NT2/D1 (cell line): ENCODE data around the gene SLC6A18.

Experiments
- DNase-seq: peaks from one replicate; pipeline ENCODE4 v3.0.0-alpha.2; 2011; ENCODE audit warnings: low read depth, low spot score
- H3K27me3 ChIP-seq: 2 replicates; pipeline ENCODE4 v1.6.0; 2011; ENCODE audit warnings: mild to moderate bottlenecking; ENCODE audit not compliant: insufficient read length, insufficient read depth
- H3K36me3 ChIP-seq: 2 replicates; pipeline ENCODE4 v1.6.1; 2011; ENCODE audit warnings: mild to moderate bottlenecking, low read length, mixed read lengths; ENCODE audit not compliant: insufficient read depth, insufficient read length
- H3K4me1 ChIP-seq: 2 replicates; pipeline ENCODE4 v1.5.1; 2011; ENCODE audit not compliant: insufficient read depth, insufficient read length
- H3K4me3 ChIP-seq: 2 replicates; pipeline ENCODE4 v1.5.1; 2011; ENCODE audit warnings: low read depth; ENCODE audit not compliant: insufficient read length
- H3K9ac ChIP-seq: 2 replicates; pipeline ENCODE4 v1.6.0; 2011; ENCODE audit warnings: low read depth; ENCODE audit not compliant: insufficient read length
- H3K9me3 ChIP-seq: 2 replicates; pipeline ENCODE4 v1.5.1; 2011; ENCODE audit warnings: mild to moderate bottlenecking, low read length; ENCODE audit not compliant: insufficient read depth
- SUZ12 ChIP-seq: IDR thresholded peaks from 2 replicates; pipeline ENCODE4 v1.6.1; 2011; ENCODE audit not compliant: insufficient read length, insufficient read depth; ENCODE audit errors: extremely low read depth
- YY1 ChIP-seq: IDR thresholded peaks from 2 replicates; pipeline ENCODE4 v1.6.1; 2011; ENCODE audit not compliant: insufficient read length, insufficient read depth
- ZNF274 ChIP-seq: IDR thresholded peaks from 2 replicates; pipeline ENCODE4 v1.6.1; 2011; ENCODE audit warnings: mild to moderate bottlenecking, low read depth, low read length

The SLC6A18 gene

DNA sequence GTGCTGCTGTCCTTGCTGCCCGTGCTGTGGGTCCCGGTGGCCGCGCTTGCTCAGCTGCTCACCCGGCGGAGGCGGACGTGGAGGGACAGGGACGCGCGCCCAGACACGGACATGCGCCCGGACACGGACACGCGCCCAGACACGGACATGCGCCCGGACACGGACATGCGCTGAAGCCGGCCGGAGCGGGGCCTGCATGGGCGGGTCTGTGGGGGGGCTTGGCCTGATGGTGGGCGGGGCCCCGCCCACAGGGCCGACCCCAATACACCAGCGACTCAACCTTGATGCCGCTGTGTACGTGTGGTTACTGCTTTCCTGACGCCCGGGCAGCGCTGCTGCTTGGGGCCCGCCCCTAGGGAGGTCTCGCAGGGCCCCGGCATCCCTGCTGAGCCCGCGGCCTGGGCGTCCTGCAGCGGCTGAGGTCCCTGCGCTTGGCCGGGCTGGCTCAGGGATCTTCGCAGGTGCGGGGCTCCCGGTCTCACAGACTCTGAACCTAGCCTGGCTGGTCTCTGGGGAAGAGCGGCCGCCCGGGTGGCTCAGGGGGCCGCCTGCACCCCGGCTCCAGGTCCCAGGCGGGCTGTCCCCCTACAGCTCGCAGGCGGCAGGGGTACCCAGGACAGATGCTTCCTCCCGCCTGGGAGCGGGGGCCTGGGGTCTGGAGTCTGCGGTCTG, 20.9 kb downstream of the SLC6A18 start:
- Histone ChIP-seq H3K36me3 (no peaks in the 10 kb centered on the region), H3K9me3 (no peaks in the 10 kb centered on the region), H3K9ac (no peak overlapping the region), H3K27me3 (no peaks in the 10 kb centered on the region), H3K4me3 (no peak overlapping the region), H3K4me1 (peaks cover 4% of the 10 kb centered on the region)
- TF ChIP-seq YY1 (no peak), SUZ12 (no peak), ZNF274 (no peak)
- DNase-seq = no peak

DNA sequence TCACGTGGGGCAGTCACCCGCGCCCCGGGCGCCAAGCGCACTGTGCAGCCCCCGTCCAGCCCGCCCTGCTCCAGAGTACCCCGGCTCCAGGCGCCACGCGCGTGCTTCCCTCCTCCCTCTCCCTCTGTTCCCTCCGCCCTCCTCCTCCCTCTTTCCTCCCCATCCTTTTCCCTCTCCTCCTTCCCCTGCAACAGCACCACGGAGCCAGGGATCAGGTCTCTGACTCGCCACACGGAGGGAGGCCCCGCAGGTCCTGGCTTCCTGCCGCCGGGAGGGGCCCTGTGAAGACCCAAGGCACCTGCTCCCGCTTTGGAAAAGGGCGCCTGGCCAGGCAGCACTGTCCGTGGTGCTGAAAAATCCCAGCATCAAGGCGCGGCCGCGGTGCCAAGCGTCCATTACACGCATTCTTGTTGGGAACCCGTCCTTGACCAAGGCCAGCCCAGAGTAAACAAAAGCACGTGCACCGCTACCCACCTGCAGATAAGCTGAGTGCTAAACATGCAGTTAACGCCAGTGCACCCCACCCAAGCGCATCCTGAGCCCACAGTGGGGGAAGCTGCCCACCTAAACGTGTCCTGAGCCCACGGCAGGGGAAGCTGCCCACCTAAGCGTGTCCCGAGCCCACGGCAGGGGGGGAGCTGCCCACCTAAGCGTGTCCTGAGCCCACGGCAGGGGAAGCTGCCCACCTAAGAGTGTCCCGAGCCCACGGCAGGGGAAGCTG, 21.7 kb downstream of the SLC6A18 start:
- Histone ChIP-seq H3K9me3 (no peaks in the 10 kb centered on the region), H3K36me3 (no peaks in the 10 kb centered on the region), H3K9ac (no peak overlapping the region), H3K4me3 (no peak overlapping the region), H3K4me1 (peaks cover 4% of the 10 kb centered on the region), H3K27me3 (no peaks in the 10 kb centered on the region)
- TF ChIP-seq ZNF274 (no peak), SUZ12 (no peak), YY1 (no peak)
- peak; percentile 33 for DNase-seq

DNA sequence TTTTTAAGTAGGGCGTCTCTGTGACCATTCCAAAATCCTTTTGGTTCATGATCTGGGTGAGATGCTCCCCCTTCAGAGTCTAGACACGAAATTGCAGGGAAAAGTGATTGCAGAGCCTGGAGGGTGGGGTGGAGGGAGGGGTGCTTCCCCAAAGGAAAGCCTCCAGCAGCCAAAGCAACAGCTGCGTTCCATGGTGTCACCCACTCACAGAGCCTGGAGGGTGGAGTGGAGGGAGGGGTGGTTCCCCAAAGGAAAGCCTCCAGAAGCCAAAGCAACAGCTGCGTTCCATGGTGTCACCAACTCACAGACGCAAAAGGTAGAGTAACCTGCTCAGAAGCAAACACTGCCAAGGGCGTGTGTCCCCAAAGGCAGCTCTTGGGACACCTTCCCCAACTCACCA, 22.6 kb downstream of the SLC6A18 start:
- no peak overlapping the region for H3K4me3 ChIP-seq
- DNase-seq = no peak
- H3K9ac ChIP-seq = no peak overlapping the region
- no peaks in the 10 kb centered on the region for H3K27me3 ChIP-seq
- H3K36me3 ChIP-seq = no peaks in the 10 kb centered on the region
- H3K4me1 ChIP-seq = peaks cover 4% of the 10 kb centered on the region
- no peaks in the 10 kb centered on the region for H3K9me3 ChIP-seq
- no peak for TF ChIP-seq ZNF274
- TF ChIP-seq YY1 = no peak
- TF ChIP-seq SUZ12 = no peak

DNA sequence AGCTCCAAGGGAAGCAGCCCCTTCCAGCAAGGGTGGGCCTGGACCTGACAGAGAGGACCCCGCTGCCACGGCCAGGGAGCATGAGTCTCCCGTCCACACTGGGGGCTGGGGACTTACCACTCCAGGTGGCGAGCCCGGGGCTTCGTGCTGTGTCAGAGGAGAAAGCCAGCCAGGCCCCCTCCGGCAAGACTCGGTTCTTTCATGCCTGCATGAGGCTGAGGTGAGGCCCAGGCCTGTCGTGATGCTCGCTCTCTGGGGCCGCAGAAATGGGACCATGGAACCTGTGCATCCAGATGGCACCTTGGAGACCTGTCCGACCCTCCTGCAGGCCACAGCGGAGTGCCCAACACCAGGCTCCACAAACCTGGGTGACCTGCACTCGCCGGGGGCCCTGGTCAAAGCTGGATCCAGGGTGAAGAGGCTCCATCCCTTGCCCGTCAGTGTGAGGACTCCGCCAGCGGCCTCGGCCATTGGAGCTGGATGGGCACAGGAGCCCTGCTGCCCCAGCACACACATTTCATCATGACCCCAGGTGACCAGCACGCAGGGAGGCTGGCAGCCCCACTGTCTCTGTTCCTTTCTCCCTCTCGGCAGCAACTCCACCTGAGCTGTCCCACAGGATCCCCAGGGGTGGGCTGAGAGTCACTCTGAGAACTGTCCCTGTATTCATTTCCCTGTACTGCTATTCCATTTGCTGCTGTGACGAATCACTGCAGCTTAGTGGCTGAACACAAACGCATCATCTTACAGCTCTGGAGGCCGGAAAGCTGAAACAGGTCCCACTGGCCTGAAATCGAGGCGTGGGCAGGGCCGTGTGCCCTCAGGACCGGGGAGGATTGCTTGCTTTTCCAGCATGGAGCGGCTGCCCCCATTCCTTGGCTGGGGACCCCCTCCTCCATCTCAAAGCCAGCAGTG, 24.4 kb downstream of the SLC6A18 start:
- Histone ChIP-seq H3K9me3 (no peaks in the 10 kb centered on the region), H3K4me3 (no peak overlapping the region), H3K27me3 (no peaks in the 10 kb centered on the region), H3K9ac (no peak overlapping the region), H3K36me3 (no peaks in the 10 kb centered on the region), H3K4me1 (no peaks in the 10 kb centered on the region)
- DNase-seq = no peak
- no peak for TF ChIP-seq SUZ12
- no peak for TF ChIP-seq ZNF274
- TF ChIP-seq YY1 = no peak

DNA sequence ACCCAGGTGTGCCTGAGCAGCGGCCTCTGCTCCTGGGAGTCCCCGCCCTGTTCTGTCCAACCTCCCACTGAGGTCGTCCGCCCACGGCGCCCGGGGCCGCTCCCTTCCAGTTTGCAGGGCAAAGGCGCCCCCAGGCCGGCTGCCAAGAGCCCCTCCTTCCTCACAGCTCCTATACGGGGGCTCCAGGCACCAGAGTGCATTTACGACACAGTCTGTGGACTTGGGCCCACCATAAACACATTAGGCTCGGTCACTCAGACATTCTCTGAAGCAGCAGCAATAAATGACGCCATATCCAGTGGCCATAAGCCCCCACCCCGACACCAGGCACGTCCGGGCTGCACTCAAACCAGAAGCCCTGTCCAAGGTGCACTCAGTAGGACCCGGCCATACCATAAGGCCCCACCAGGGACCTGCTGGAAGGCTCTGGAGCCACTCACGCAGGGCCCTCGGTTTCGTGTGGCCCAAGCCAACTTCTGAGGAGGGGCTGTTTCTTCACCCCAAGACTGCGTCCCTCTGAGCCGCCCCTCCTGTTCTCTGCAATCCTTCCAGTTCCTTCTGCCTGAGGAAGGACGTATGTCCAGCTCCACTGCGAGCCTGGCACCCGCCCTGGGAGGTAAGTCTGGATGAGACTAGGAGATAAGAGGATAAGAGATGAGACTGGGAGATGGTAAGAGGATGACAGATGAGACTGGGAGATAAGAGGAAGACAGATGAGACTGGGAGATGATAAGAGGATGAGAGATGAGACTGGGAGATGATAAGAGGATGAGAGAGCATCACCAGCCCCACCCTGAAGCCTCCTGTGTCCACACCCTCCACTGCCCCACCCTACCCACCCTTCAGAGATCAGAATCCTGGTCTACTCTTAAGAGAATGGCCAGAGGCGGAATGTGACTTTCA, 26.7 kb downstream of the SLC6A18 start:
- Histone ChIP-seq H3K4me1 (no peaks in the 10 kb centered on the region), H3K36me3 (no peaks in the 10 kb centered on the region), H3K4me3 (no peak overlapping the region), H3K27me3 (no peaks in the 10 kb centered on the region), H3K9me3 (no peaks in the 10 kb centered on the region), H3K9ac (no peak overlapping the region)
- DNase-seq = no peak
- TF ChIP-seq ZNF274 (no peak), SUZ12 (no peak), YY1 (no peak)

DNA sequence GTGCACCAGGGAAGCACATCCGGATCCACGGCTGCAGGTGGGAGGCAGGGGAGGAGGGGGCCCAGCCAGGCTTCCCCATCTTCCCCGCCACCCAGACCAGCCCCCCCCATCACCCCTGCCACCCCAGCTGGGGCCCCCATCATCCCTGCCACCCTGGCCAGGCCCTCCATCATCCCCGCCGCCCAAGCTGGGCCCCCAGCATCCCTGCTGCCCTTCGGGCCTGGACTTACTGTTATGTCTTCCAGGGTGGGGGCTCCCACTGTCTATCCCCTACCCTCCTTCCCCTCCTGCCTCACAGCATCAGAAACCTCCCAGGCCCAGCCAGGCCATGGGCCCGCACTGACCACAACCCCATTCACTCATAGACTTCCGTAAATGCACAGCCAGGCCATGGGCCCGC, 27.5 kb downstream of the SLC6A18 start:
- no peaks in the 10 kb centered on the region for H3K9me3 ChIP-seq
- no peaks in the 10 kb centered on the region for H3K4me1 ChIP-seq
- no peaks in the 10 kb centered on the region for H3K27me3 ChIP-seq
- H3K36me3 ChIP-seq = no peaks in the 10 kb centered on the region
- no peak overlapping the region for H3K4me3 ChIP-seq
- no peak for TF ChIP-seq SUZ12
- no peak for TF ChIP-seq ZNF274
- no peak for TF ChIP-seq YY1
- no peak overlapping the region for H3K9ac ChIP-seq
- DNase-seq = no peak
